CD4-positive, alpha-beta T cell (primary cell): ENCODE data around the gene PCNX3. TPM values are rescaled to one million over a fixed set of nuclear protein-coding genes. Genes with fewer than 3 reads are reported as not detected.

Experiments used
- ATAC-seq: fragments of 200-7000 bp; cut with Tn5 transposase; one replicate; pipeline ENCODE4 v1.10.0; 2022; ENCODE audit warnings: mild to moderate bottlenecking; ENCODE audit not compliant: poor library complexity
- CTCF ChIA-PET: fragments of 350-600 bp; sonication (Branson Sonifier 250); formaldehyde crosslinking; loops from one replicate; lab custom pipeline; 2021; ENCODE audit warnings: antibody characterized with exemption, inconsistent platforms; lab: Charles Lee
- POLR2A ChIA-PET: fragments of 350-600 bp; sonication (Branson Sonifier 250); formaldehyde crosslinking; loops from one replicate; lab custom pipeline; 2021; ENCODE audit warnings: antibody characterized with exemption, inconsistent platforms; lab: Charles Lee
- DNase-seq, 14 experiments: peaks; one replicate each; pipeline ENCODE4 v3.0.0-alpha.2; 2013 to 2020; ENCODE audit warnings: mixed read lengths in 2 of 14
- H3K27ac ChIP-seq, 2 donors: one replicate each; pipeline versions ENCODE4 v1.5.1 to v1.7.0; 2013; ENCODE audit warnings: low read length in 2 of 2, low read depth in 1 of 2, mild to moderate bottlenecking in 1 of 2
- H3K27me3 ChIP-seq, 2 experiments: 1 replicate in 1 of 2; 2 replicates in 1 of 2; pipeline versions ENCODE4 v1.6.1 to v1.7.0; 2013; ENCODE audit warnings: low read length in 2 of 2, control low read depth in 1 of 2, mild to moderate bottlenecking in 1 of 2, moderate library complexity in 1 of 2; ENCODE audit not compliant: insufficient read depth in 2 of 2, control insufficient read depth in 1 of 2
- H3K36me3 ChIP-seq: one replicate; pipeline ENCODE4 v1.6.1; 2013; ENCODE audit warnings: low read length, control low read depth; ENCODE audit not compliant: insufficient read depth
- H3K4me1 ChIP-seq: one replicate; pipeline ENCODE4 v1.6.1; 2013; ENCODE audit warnings: low read length, control low read depth; ENCODE audit not compliant: insufficient read depth
- H3K4me3 ChIP-seq: one replicate; pipeline ENCODE4 v1.5.1; 2013; ENCODE audit warnings: mild to moderate bottlenecking, low read length, moderate library complexity
- H3K9me3 ChIP-seq, 2 experiments: 1 replicate in 1 of 2; 2 replicates in 1 of 2; pipeline versions ENCODE4 v1.6.1 to v1.7.0; 2013; ENCODE audit warnings: low read length in 2 of 2, mild to moderate bottlenecking in 2 of 2, control low read depth in 1 of 2, moderate library complexity in 1 of 2; ENCODE audit not compliant: control insufficient read depth in 1 of 2, insufficient read depth in 1 of 2
- H3K27ac Mint-ChIP-seq: one replicate; pipeline ENCODE4 v1.8.0; 2020; ENCODE audit warnings: mixed read lengths
- H3K27me3 Mint-ChIP-seq: one replicate; pipeline ENCODE4 v1.8.0; 2021; ENCODE audit warnings: mixed read lengths
- H3K36me3 Mint-ChIP-seq: one replicate; pipeline ENCODE4 v1.8.0; 2021; ENCODE audit warnings: low read depth, mixed read lengths
- H3K4me1 Mint-ChIP-seq: one replicate; pipeline ENCODE4 v1.8.0; 2021; ENCODE audit warnings: low read depth, mixed read lengths
- H3K4me3 Mint-ChIP-seq: one replicate; pipeline ENCODE4 v1.8.0; 2020; ENCODE audit warnings: mild to moderate bottlenecking, mixed read lengths
- H3K9me3 Mint-ChIP-seq: one replicate; pipeline ENCODE4 v1.8.0; 2020; ENCODE audit warnings: mixed read lengths
- intact Hi-C, 2 experiments: fragments of 100-400 bp; cut with DNase I in 1 of 2; cut with micrococcal nuclease in 1 of 2; formaldehyde crosslinking; loops; one replicate each; pipeline versions ENCODE4 v1.15.1 to v1.9.0; 2023 to 2025; cut with DNase I, micrococcal nuclease
- total RNA-seq, 174 experiments: library from RNA in 2 of 174; stranded (reverse) in 2 of 174; gene quantifications; one replicate each; pipeline ENCODE4 v1.2.3 and lab custom pipeline; 2021 to 2026
- TF ChIP-seq, protein P1 (sequence below): fragments of 200-600 bp; IDR thresholded peaks from one replicate; pipeline ENCODE4 v1.8.0; 2022; ENCODE audit warnings: antibody characterized with exemption, mild to moderate bottlenecking

The PCNX3 gene
- total RNA-seq, 2 experiments from 2014 or later = 37.3 to 40.5 TPM

DNA sequence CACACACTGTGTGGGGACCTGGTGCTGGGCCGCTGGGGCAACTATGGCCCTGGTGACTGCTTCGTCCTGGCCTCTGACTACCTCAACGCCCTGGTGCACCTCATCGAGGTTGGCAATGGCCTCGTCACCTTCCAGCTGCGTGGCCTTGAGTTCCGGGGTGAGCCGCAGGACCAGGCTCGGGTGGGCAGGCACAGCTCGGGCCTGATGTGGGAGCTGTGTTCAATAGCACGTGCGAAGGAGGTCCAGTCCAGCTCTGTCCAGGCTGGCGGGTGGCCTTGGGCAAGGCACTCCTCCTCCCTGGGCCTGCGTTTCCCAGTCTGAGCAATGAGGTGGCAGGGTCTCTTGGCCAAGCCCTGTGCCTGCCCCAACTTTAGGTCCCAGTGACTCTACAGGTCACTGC, 14.0 kb downstream of the PCNX3 start:
- Mint-ChIP-seq H3K27me3 (no peaks in the 10 kb centered on the region), H3K36me3 (peaks cover 63% of the 10 kb centered on the region), H3K4me3 (no peak overlapping the region), H3K4me1 (peaks cover 19% of the 10 kb centered on the region), H3K27ac (no peak overlapping the region), H3K9me3 (no peaks in the 10 kb centered on the region)
- TF ChIP-seq, protein P1, sequence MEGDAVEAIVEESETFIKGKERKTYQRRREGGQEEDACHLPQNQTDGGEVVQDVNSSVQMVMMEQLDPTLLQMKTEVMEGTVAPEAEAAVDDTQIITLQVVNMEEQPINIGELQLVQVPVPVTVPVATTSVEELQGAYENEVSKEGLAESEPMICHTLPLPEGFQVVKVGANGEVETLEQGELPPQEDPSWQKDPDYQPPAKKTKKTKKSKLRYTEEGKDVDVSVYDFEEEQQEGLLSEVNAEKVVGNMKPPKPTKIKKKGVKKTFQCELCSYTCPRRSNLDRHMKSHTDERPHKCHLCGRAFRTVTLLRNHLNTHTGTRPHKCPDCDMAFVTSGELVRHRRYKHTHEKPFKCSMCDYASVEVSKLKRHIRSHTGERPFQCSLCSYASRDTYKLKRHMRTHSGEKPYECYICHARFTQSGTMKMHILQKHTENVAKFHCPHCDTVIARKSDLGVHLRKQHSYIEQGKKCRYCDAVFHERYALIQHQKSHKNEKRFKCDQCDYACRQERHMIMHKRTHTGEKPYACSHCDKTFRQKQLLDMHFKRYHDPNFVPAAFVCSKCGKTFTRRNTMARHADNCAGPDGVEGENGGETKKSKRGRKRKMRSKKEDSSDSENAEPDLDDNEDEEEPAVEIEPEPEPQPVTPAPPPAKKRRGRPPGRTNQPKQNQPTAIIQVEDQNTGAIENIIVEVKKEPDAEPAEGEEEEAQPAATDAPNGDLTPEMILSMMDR = no peak
- peaks cover 25% of the 10 kb centered on the region for H3K4me1 ChIP-seq
- no peaks in the 10 kb centered on the region for H3K27me3 ChIP-seq
- H3K36me3 ChIP-seq = peaks cover 90% of the 10 kb centered on the region
- no peak overlapping the region for H3K27ac ChIP-seq
- no peak for DNase-seq
- H3K4me3 ChIP-seq = no peak overlapping the region
- ATAC-seq = no peak
- ChIA-PET POLR2A (interaction anchor here (0.6 to 1.0 kb wide), 2 partner anchors 9 to 255 kb away, joined by 3 read pairs; partner anchors contain the start of gene SIPA1), CTCF (no interaction called here)
- H3K9me3 ChIP-seq = no peaks in the 10 kb centered on the region
- intact Hi-C loops = loop anchor here in 1 of 2 experiments (5.0 to 10.0 kb wide), 2 partner anchors 78 to 355 kb away; no protein-coding TSS in a partner anchor

DNA sequence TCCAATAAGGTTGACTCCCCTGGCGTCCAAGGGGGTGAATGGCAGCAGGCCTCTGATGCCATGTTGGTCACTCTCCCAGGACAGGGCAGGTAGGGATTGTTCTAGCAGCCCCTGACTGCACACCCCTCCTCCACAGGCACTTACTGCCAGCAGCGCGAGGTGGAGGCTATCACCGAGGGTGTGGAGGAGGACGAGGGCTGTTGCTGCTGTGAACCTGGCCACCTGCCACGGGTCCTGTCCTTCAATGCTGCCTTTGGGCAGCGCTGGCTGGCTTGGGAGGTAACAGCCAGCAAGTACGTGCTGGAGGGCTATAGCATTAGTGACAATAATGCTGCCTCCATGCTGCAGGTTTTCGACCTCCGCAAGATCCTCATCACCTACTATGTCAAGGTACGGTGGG, 14.6 kb downstream of the PCNX3 start:
- no peak for DNase-seq
- Mint-ChIP-seq H3K4me1 (peaks cover 23% of the 10 kb centered on the region), H3K27me3 (no peaks in the 10 kb centered on the region), H3K4me3 (no peak overlapping the region), H3K36me3 (peaks cover 63% of the 10 kb centered on the region), H3K27ac (no peak overlapping the region), H3K9me3 (no peaks in the 10 kb centered on the region)
- TF ChIP-seq, protein P1 = no peak
- Histone ChIP-seq H3K4me3 (no peak overlapping the region), H3K27ac (peak overlapping the region in 1 of 2 donors; percentile 10), H3K4me1 (peaks cover 25% of the 10 kb centered on the region), H3K27me3 (no peaks in the 10 kb centered on the region), H3K9me3 (no peaks in the 10 kb centered on the region), H3K36me3 (peaks cover 90% of the 10 kb centered on the region)
- ATAC-seq = no peak
- POLR2A ChIA-PET = interaction anchor here (1.0 kb wide), 1 partner anchor 8 kb away, joined by 3 read pairs; the partner anchor contains the start of gene SIPA1
- CTCF ChIA-PET = no interaction called here
- intact Hi-C loops = no loop called here

DNA sequence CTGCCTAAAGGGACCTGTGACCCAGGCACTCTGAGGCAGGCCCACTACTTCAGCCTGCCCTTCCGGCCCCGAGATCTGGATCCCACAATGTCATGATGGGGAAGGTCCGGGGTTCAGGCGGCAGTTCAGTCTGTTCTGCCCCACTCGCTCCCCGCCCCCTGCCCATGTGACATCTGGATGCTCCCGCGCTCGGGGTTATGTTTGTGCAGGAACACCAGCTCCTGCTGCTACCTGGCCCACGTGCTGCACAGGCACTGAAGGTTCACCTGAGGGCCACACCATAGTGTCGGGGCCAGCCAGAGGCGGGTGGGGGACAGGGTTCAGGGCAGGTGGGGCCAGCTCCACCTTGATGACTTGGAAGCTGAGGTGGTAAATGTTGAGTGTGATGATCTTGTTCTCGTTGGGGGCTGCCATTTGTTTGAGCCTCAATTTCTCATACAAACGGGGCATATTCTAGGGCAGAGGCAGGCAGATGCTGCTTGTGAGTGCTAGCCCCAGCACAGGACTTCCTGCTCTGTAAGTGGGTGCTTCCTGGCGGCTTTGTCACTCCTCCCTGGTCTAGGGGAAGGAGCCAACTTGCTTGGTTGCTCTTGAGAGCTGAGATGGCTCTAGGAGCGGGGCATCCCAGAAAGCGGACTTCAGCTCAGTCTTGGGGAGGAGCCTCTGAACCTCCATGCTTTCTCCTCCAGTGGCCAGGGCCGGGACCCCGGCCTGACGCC, 18.0 kb downstream of the PCNX3 start:
- TF ChIP-seq, protein P1 = no peak
- Mint-ChIP-seq H3K27me3 (no peaks in the 10 kb centered on the region), H3K27ac (peak overlapping the region; percentile 50), H3K36me3 (peaks cover 59% of the 10 kb centered on the region), H3K4me1 (peaks cover 29% of the 10 kb centered on the region), H3K4me3 (no peak overlapping the region), H3K9me3 (no peaks in the 10 kb centered on the region)
- ChIA-PET POLR2A (interaction anchor here (0.7 to 1.8 kb wide), 4 partner anchors 18 to 29 kb away, joined by 3 to 9 read pairs (median 4); partner anchors contain the start of genes PCNX3 and RELA), CTCF (interaction anchor here (0.6 to 1.2 kb wide), 2 partner anchors 10 to 78 kb away, joined by 3 read pairs; no protein-coding TSS in a partner anchor)
- Histone ChIP-seq H3K9me3 (no peaks in the 10 kb centered on the region), H3K4me1 (peaks cover 32% of the 10 kb centered on the region), H3K27me3 (no peaks in the 10 kb centered on the region), H3K27ac (peak overlapping the region in 1 of 2 donors; percentile 18), H3K4me3 (no peak overlapping the region), H3K36me3 (peaks cover 82% of the 10 kb centered on the region)
- DNase-seq (peak in 2 of 14 experiments; percentile 32 to 36), ATAC-seq (no peak)
- intact Hi-C loops = no loop called here
